ENCODE measurements around the gene ASCL3. TPM values are rescaled to one million over a fixed set of nuclear protein-coding genes. Genes with fewer than 3 reads are reported as not detected.
"Not testable (repeated sequence)": the region's sequence is repeated elsewhere in the genome, so short reads cannot be mapped to it uniquely, and the experiment has no call there.

The ASCL3 gene
- total RNA-seq, 4 donors from 2014 or later: not detected

DNA sequence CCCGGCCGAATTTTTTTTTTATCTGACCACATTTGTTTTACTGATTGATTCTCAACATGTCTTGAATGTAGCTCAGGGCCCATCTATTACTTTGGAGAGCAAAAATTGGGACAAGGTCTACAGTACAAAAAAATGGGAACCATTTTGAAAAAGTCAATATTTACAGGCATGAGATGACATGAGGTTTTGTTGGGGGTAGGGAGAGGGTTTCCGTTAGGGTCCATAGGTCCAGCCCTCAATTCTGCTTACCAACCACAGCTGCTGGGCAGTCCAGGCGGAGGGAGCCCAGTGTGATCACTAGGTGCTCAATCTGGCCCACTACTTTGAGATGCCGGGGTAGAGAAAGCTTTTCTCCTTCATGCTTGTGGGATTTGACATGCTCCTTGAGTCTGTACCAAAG lies 42.6 kb upstream of the ASCL3 start:
- Histone ChIP-seq H3K27me3 (no peaks in the 10 kb centered on the region), H3K4me3 (no peak overlapping the region), H3K36me3 (no peaks in the 10 kb centered on the region), H3K27ac (no peak overlapping the region), H3K4me1 (no peaks in the 10 kb centered on the region), H3K9me3 (no peaks in the 10 kb centered on the region)
- DNase-seq (ENCODE audit: low spot score in 2 of 2): no peak
- WGBS: 94% methylated on average over 5 of the region's 5 CpGs
- TF ChIP-seq POLR2AphosphoS5 (IDR thresholded peaks at IDR 0.05): no peak
- no peak for TF ChIP-seq POLR2A (IDR thresholded peaks at IDR 0.05)
- TF ChIP-seq CTCF (IDR thresholded peaks at IDR 0.05): no peak
- TF ChIP-seq EP300 (IDR thresholded peaks at IDR 0.05): no peak

DNA sequence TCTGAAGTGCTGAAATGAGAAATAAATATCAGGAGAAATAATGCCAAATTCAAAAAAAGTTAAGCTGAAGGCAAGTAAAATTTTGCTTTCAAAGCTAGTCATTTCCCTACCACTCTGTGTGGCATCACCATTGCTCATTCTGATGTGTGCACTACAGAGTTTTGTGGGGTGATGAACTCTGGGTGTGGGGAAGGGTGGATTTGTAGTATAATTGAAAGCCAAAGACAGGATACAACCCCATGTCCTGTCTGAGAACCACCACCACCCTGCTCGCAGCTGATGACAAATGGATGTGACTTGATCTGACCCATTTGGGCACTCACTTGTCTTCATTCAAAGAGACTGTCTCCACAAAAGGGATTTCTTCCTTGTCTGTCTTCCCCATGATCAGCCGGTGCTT lies 40.7 kb upstream of the ASCL3 start:
- no peaks in the 10 kb centered on the region for H3K27me3 ChIP-seq
- 75% methylated on average over 2 of the region's 2 CpGs for WGBS
- DNase-seq (ENCODE audit: low spot score in 2 of 2): no peak
- TF ChIP-seq POLR2AphosphoS5 (IDR thresholded peaks at IDR 0.05) (no peak), EP300 (IDR thresholded peaks at IDR 0.05) (no peak)
- no peaks in the 10 kb centered on the region for H3K9me3 ChIP-seq
- H3K4me3 ChIP-seq: no peak overlapping the region
- H3K27ac ChIP-seq: no peak overlapping the region
- H3K36me3 ChIP-seq: no peaks in the 10 kb centered on the region
- H3K4me1 ChIP-seq: no peaks in the 10 kb centered on the region

DNA sequence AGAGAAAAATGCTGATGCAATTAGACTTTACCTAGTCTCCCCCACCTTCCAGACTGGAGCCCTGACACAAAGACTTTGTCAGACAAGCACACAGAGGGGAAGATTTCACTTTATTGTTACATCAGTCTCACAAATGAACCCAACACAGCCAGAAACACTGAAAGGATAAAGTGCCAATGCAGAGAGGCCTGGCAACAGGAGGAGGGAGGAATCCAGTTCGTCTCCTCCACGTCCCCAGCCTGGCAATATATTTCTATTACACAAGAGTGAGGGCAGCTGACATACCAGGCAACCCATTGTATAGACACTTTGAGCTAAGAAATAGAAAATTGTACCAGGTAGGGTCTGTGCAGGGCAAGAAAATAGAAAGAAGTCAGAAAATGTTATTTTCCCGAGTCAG lies 37.7 kb upstream of the ASCL3 start:
- Histone ChIP-seq H3K4me3 (no peak overlapping the region), H3K9me3 (no peaks in the 10 kb centered on the region), H3K27ac (no peak overlapping the region), H3K36me3 (no peaks in the 10 kb centered on the region), H3K27me3 (no peaks in the 10 kb centered on the region), H3K4me1 (no peaks in the 10 kb centered on the region)
- 76% methylated on average over 3 of the region's 3 CpGs for WGBS
- no peak for TF ChIP-seq POLR2AphosphoS5 (IDR thresholded peaks at IDR 0.05)
- no peak for TF ChIP-seq EP300 (IDR thresholded peaks at IDR 0.05)
- no peak for TF ChIP-seq CTCF (IDR thresholded peaks at IDR 0.05)
- TF ChIP-seq POLR2A (IDR thresholded peaks at IDR 0.05): no peak
- no peak for DNase-seq (ENCODE audit: low spot score in 2 of 2)

DNA sequence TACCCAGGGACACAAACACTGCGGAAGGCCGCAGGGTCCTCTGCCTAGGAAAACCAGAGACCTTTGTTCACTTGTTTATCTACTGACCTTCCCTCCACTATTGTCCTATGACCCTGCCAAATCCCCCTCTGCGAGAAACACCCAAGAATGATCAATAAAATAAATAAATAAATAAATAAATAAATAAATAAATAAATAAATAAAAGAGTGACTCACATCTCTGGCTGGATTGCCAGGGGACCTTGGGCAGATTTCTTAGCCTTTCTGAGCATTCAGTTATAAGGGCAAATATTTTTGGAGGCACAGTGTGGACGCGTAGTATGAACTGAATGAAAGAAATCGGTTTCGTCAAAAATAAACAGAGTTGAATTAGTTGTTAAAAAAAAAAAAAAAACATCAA lies 36.5 kb upstream of the ASCL3 start:
- H3K36me3 ChIP-seq; H3K27me3 ChIP-seq; H3K9me3 ChIP-seq; H3K27ac ChIP-seq; H3K4me1 ChIP-seq; H3K4me3 ChIP-seq; DNase-seq (ENCODE audit: low spot score in 2 of 2): not testable (repeated sequence)
- 86% methylated on average over 5 of the region's 7 CpGs for WGBS

- Histone ChIP-seq H3K36me3 (no peaks in the 10 kb centered on the region), H3K9me3 (no peaks in the 10 kb centered on the region), H3K4me1 (no peaks in the 10 kb centered on the region), H3K27me3 (no peaks in the 10 kb centered on the region), H3K4me3 (no peak overlapping the region), H3K27ac (no peak overlapping the region)
- TF ChIP-seq POLR2A (IDR thresholded peaks at IDR 0.05): no peak
- TF ChIP-seq CTCF (IDR thresholded peaks at IDR 0.05): no peak
- no peak for TF ChIP-seq EP300 (IDR thresholded peaks at IDR 0.05)
- TF ChIP-seq POLR2AphosphoS5 (IDR thresholded peaks at IDR 0.05): no peak
- 79% methylated on average over 3 of the region's 3 CpGs for WGBS
- DNase-seq (ENCODE audit: low spot score in 2 of 2): no peak
These were observed 30.3 kb upstream of the ASCL3 start for GRCh38 chr11:8973121-8973520.

GRCh38 chr11:8971924-8972316 lies 29.1 kb upstream of the ASCL3 start:
- no peak overlapping the region for H3K4me3 ChIP-seq
- H3K27me3 ChIP-seq: no peaks in the 10 kb centered on the region
- H3K9me3 ChIP-seq: no peaks in the 10 kb centered on the region
- DNase-seq (ENCODE audit: low spot score in 2 of 2): no peak
- no peak for TF ChIP-seq POLR2AphosphoS5 (IDR thresholded peaks at IDR 0.05)
- no peak for TF ChIP-seq CTCF (IDR thresholded peaks at IDR 0.05)
- TF ChIP-seq EP300 (IDR thresholded peaks at IDR 0.05): no peak
- TF ChIP-seq POLR2A (IDR thresholded peaks at IDR 0.05): no peak
- no peaks in the 10 kb centered on the region for H3K36me3 ChIP-seq
- H3K4me1 ChIP-seq: no peaks in the 10 kb centered on the region
- H3K27ac ChIP-seq: no peak overlapping the region
- 76% methylated on average over 1 of the region's 1 CpG for WGBS
